ENCODE results near the gene BEGAIN. TPM values are rescaled to one million over a fixed set of nuclear protein-coding genes. Genes with fewer than 3 reads are reported as not detected.

BEGAIN gene
- total RNA-seq, 1 experiment from 2014 or later = 3.3 TPM

GRCh38 chr14:100599981-100600380 lies 12.8 kb upstream of the BEGAIN start:
- no peaks in the 10 kb centered on the region; the same call in 1 of the 2 replicates for H3K27me3 ChIP-seq (ENCODE audit: control insufficient read depth, insufficient read depth, low read length)
- no peak overlapping the region for H3K4me3 ChIP-seq (ENCODE audit: insufficient read depth, low read depth, low read length)
- DNase-seq = no peak
- no peaks in the 10 kb centered on the region for H3K36me3 ChIP-seq (replicated peaks; ENCODE audit: control insufficient read depth, insufficient read depth, low read length)

- no peak for DNase-seq
- Histone ChIP-seq H3K4me3 (ENCODE audit: insufficient read depth, low read depth, low read length) (no peak overlapping the region), H3K36me3 (replicated peaks; ENCODE audit: control insufficient read depth, insufficient read depth, low read length) (no peaks in the 10 kb centered on the region), H3K27me3 (ENCODE audit: control insufficient read depth, insufficient read depth, low read length) (peaks cover 4% of the 10 kb centered on the region)
Measured at GRCh38 chr14:100594625-100594951, 7.4 kb upstream of the BEGAIN start.

- peak; percentile 41 for DNase-seq
- H3K36me3 ChIP-seq (replicated peaks; ENCODE audit: control insufficient read depth, insufficient read depth, low read length) = no peaks in the 10 kb centered on the region
- no peak overlapping the region for H3K4me3 ChIP-seq (ENCODE audit: insufficient read depth, low read depth, low read length)
- H3K27me3 ChIP-seq (ENCODE audit: control insufficient read depth, insufficient read depth, low read length) = peaks cover 5% of the 10 kb centered on the region
Measured at GRCh38 chr14:100593751-100594624, 6.8 kb upstream of the BEGAIN start.

GRCh38 chr14:100592972-100593371 lies 5.8 kb upstream of the BEGAIN start:
- Histone ChIP-seq H3K36me3 (replicated peaks; ENCODE audit: control insufficient read depth, insufficient read depth, low read length) (no peaks in the 10 kb centered on the region), H3K27me3 (ENCODE audit: control insufficient read depth, insufficient read depth, low read length) (peaks cover 15% of the 10 kb centered on the region), H3K4me3 (ENCODE audit: insufficient read depth, low read depth, low read length) (no peak overlapping the region)
- peak; percentile 52 for DNase-seq

- Histone ChIP-seq H3K27me3 (ENCODE audit: control insufficient read depth, insufficient read depth, low read length) (peaks cover 20% of the 10 kb centered on the region), H3K4me3 (ENCODE audit: insufficient read depth, low read depth, low read length) (no peak overlapping the region), H3K36me3 (replicated peaks; ENCODE audit: control insufficient read depth, insufficient read depth, low read length) (no peaks in the 10 kb centered on the region)
- peak; percentile 47 for DNase-seq
Measured at GRCh38 chr14:100592461-100592891, 5.3 kb upstream of the BEGAIN start.

GRCh38 chr14:100591453-100592371 lies 4.5 kb upstream of the BEGAIN start:
- Histone ChIP-seq H3K36me3 (replicated peaks; ENCODE audit: control insufficient read depth, insufficient read depth, low read length) (no peaks in the 10 kb centered on the region), H3K27me3 (ENCODE audit: control insufficient read depth, insufficient read depth, low read length) (peaks cover 23% of the 10 kb centered on the region), H3K4me3 (ENCODE audit: insufficient read depth, low read depth, low read length) (no peak overlapping the region)
- peak; percentile 57 for DNase-seq

DNA sequence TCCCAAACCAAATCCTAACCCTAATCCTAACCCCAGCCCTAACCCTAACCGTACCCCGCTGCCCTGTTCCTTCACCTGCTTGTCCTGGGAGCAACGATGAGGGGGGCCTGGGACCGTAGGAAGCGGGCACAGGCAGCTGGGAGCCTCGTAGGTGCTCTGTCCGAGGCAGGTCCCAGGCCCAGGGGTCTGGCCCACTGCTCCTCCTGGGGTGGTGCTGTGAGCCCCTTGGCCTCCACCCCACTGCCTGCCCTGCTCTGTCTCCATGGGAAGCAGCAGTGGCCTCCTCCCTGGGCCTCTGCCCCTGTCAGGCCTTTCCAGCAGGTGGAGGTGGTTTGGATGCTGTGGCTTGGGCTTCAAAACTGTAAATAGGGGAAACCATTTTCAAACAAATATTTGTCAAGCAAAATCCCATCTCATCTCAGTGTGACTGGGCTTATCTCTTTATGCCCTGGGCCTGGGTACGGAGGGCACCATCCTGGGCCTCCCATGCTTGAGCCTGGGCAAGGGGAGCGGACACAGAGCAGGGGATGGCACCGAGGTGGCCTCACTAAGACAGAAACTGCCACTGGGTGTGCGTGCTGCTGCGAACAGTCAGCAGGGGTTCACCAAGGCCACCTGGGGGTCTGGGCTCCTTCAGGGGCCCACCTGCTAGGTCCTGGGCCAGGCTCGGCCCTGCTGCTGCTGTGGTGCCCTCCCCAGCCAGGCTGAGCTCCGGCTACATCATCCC lies 3.7 kb upstream of the BEGAIN start:
- peak; percentile 42 for DNase-seq
- Histone ChIP-seq H3K4me3 (ENCODE audit: insufficient read depth, low read depth, low read length) (no peak overlapping the region), H3K36me3 (replicated peaks; ENCODE audit: control insufficient read depth, insufficient read depth, low read length) (no peaks in the 10 kb centered on the region), H3K27me3 (ENCODE audit: control insufficient read depth, insufficient read depth, low read length) (peaks cover 31% of the 10 kb centered on the region)

GRCh38 chr14:100589760-100590469 lies 2.7 kb upstream of the BEGAIN start:
- Histone ChIP-seq H3K4me3 (ENCODE audit: insufficient read depth, low read depth, low read length) (no peak overlapping the region), H3K27me3 (ENCODE audit: control insufficient read depth, insufficient read depth, low read length) (peaks cover 38% of the 10 kb centered on the region), H3K36me3 (replicated peaks; ENCODE audit: control insufficient read depth, insufficient read depth, low read length) (no peaks in the 10 kb centered on the region)
- DNase-seq = no peak

DNA sequence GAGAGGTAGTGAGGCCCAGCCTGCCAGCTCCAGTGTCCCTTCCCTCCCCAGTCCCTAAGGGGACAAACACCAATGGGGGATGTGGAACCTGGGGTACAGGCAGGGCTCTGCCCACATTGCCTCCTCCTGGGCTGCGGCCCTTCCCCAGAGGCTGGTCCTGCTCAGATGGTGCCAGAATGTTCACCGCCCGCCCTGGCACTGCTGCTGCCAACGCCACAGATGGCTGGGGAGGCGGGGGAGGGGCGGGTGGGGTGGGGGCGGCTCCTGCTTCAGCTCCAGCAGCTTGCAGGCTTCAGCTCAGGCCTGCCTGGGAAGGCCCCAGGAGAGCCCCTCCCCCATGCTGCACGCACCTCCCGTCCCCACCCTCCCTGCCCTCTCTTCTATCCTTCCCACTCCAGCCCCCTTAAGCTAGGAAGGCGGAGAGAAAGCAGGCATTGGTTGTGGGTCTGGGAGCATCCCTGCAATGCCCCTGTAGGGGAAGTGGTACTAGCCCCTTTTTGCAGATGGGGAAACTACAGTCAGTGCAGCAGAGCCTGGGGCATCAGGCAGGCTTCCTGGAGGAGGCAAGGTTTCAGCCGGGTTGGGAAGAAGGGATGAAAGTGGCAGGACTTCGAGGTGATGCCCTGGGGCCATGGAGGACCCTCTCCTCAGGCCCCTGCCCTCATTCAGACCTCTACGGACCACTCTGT lies 2.0 kb upstream of the BEGAIN start:
- Histone ChIP-seq H3K27me3 (ENCODE audit: control insufficient read depth, insufficient read depth, low read length) (peaks cover 40% of the 10 kb centered on the region), H3K36me3 (replicated peaks; ENCODE audit: control insufficient read depth, insufficient read depth, low read length) (no peaks in the 10 kb centered on the region), H3K4me3 (ENCODE audit: insufficient read depth, low read depth, low read length) (no peak overlapping the region)
- DNase-seq = peak; percentile 80

- no peak overlapping the region for H3K4me3 ChIP-seq (ENCODE audit: insufficient read depth, low read depth, low read length)
- H3K27me3 ChIP-seq (ENCODE audit: control insufficient read depth, insufficient read depth, low read length) = peaks cover 40% of the 10 kb centered on the region
- no peaks in the 10 kb centered on the region for H3K36me3 ChIP-seq (replicated peaks; ENCODE audit: control insufficient read depth, insufficient read depth, low read length)
- no peak for DNase-seq
Measured at GRCh38 chr14:100588671-100589070, 1.5 kb upstream of the BEGAIN start.

GRCh38 chr14:100587763-100588411 lies 670 bp upstream of the BEGAIN start:
- peak overlapping the region; percentile 11; the same call in 1 of the 2 replicates for H3K4me3 ChIP-seq (ENCODE audit: insufficient read depth, low read depth, low read length)
- peaks cover 40% of the 10 kb centered on the region for H3K27me3 ChIP-seq (ENCODE audit: control insufficient read depth, insufficient read depth, low read length)
- no peak for DNase-seq
- no peaks in the 10 kb centered on the region for H3K36me3 ChIP-seq (replicated peaks; ENCODE audit: control insufficient read depth, insufficient read depth, low read length)

DNA sequence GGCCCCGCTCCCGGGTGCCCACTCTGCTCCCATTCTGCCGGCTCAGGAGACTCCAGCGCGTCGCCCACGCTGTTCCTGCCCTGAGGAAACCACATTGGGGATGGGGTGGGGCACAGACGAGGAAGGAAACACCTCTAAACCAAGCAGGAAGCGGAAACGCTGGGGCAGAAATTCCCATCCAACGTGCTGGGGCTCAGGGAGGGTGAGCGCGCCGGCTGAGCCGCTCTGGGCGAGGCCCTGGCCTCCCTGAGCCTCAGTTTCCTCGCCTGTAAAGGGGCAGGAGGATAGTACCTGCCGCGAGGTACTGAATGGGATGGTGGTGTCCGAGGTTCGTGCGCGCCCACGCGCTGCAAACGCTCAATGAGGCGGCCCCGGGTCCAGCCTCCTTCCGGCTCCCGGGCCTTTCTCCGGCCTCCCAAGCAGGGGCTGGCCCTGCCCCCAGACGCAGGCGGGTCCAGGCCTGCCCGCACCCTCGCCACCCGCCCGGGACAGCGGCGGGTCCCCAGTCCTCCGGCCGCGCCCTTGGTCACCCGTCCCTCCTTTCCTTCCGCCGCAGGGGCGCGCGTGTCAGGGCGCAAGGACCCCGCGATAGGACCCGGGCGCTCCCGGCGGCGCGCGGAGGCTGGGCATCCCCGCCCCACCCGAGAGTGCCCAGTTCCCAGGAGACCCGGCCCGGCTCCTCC lies 673 bp downstream of the BEGAIN start:
- peak; percentile 89 for DNase-seq
- Histone ChIP-seq H3K4me3 (ENCODE audit: insufficient read depth, low read depth, low read length) (peak overlapping the region; percentile 52), H3K27me3 (ENCODE audit: control insufficient read depth, insufficient read depth, low read length) (peaks cover 39% of the 10 kb centered on the region), H3K36me3 (replicated peaks; ENCODE audit: control insufficient read depth, insufficient read depth, low read length) (no peaks in the 10 kb centered on the region)

- Histone ChIP-seq H3K4me3 (ENCODE audit: insufficient read depth, low read depth, low read length) (no peak overlapping the region), H3K27me3 (ENCODE audit: control insufficient read depth, insufficient read depth, low read length) (peaks cover 39% of the 10 kb centered on the region), H3K36me3 (replicated peaks; ENCODE audit: control insufficient read depth, insufficient read depth, low read length) (no peaks in the 10 kb centered on the region)
- no peak for DNase-seq
Measured at GRCh38 chr14:100586153-100586402, 1.1 kb downstream of the BEGAIN start.
